Measurements from ENCODE around the gene PRAMEF11. TPM values are rescaled to one million over a fixed set of nuclear protein-coding genes. Genes with fewer than 3 reads are reported as not detected.

The PRAMEF11 gene
- total RNA-seq, 2 experiments from 2014 or later, result not detected

- H3K79me2 ChIP-seq (ENCODE audit: insufficient read depth, low read depth, low read length), result no peaks in the 10 kb centered on the region
- CTCF ChIA-PET (ENCODE audit: unreplicated experiment), result no interaction called here
- no peak for TF ChIP-seq CTCF (conservative IDR thresholded peaks at IDR 0.05; ENCODE audit: low read length)
- TF ChIP-seq EZH2phosphoT487 (IDR thresholded peaks at IDR 0.05; ENCODE audit: borderline replicate concordance, low read depth, low read length), result no peak
- no peak overlapping the region for H3K4me3 ChIP-seq (ENCODE audit: low read depth, low read length, poor library complexity, severe bottlenecking)
- H4K20me1 ChIP-seq (ENCODE audit: insufficient read depth, low read length), result no peaks in the 10 kb centered on the region
- H2AFZ ChIP-seq (ENCODE audit: low read length), result no peak overlapping the region
- no peaks in the 10 kb centered on the region for H3K9me2 ChIP-seq (ENCODE audit: insufficient read depth, low read length)
- BruUV-seq (replicated peaks), result no TSS peak
- H3K36me3 ChIP-seq (ENCODE audit: insufficient read depth, low read length), result no peaks in the 10 kb centered on the region
- H3K4me2 ChIP-seq (ENCODE audit: low read length), result no peak overlapping the region
- POLR2A ChIA-PET, result no interaction called here
- H3K9me3 ChIP-seq (ENCODE audit: low read length), result no peaks in the 10 kb centered on the region
- DNase-seq (ENCODE audit: low spot score), result no peak
- no peak overlapping the region for H3K27ac ChIP-seq (ENCODE audit: low read depth, low read length, poor library complexity, severe bottlenecking)
- H3K4me1 ChIP-seq (ENCODE audit: insufficient read depth, low read length, poor library complexity, severe bottlenecking), result no peaks in the 10 kb centered on the region
- intact Hi-C loops (cut with micrococcal nuclease; ENCODE audit: unreplicated experiment), result no loop called here
These were observed 53.1 kb downstream of the PRAMEF11 start for GRCh38 chr1:12778061-12778460.

- no peaks in the 10 kb centered on the region for H3K79me2 ChIP-seq (ENCODE audit: insufficient read depth, low read depth, low read length)
- no peak for TF ChIP-seq CTCF (conservative IDR thresholded peaks at IDR 0.05; ENCODE audit: low read length)
- TF ChIP-seq EZH2phosphoT487 (IDR thresholded peaks at IDR 0.05; ENCODE audit: borderline replicate concordance, low read depth, low read length), result no peak
- no peak overlapping the region for H2AFZ ChIP-seq (ENCODE audit: low read length)
- no TSS peak for BruUV-seq (replicated peaks)
- no peak overlapping the region for H3K4me2 ChIP-seq (ENCODE audit: low read length)
- no peaks in the 10 kb centered on the region for H3K4me1 ChIP-seq (ENCODE audit: insufficient read depth, low read length, poor library complexity, severe bottlenecking)
- H3K9me2 ChIP-seq (ENCODE audit: insufficient read depth, low read length), result no peaks in the 10 kb centered on the region
- no peak for DNase-seq (ENCODE audit: low spot score)
- CTCF ChIA-PET (ENCODE audit: unreplicated experiment), result no interaction called here
- POLR2A ChIA-PET, result no interaction called here
- no peak overlapping the region for H3K4me3 ChIP-seq (ENCODE audit: low read depth, low read length, poor library complexity, severe bottlenecking)
- H4K20me1 ChIP-seq (ENCODE audit: insufficient read depth, low read length), result no peaks in the 10 kb centered on the region
- intact Hi-C loops (cut with micrococcal nuclease; ENCODE audit: unreplicated experiment), result no loop called here
- H3K9me3 ChIP-seq (ENCODE audit: low read length), result no peaks in the 10 kb centered on the region
- H3K27ac ChIP-seq (ENCODE audit: low read depth, low read length, poor library complexity, severe bottlenecking), result no peak overlapping the region
- H3K36me3 ChIP-seq (ENCODE audit: insufficient read depth, low read length), result no peaks in the 10 kb centered on the region
These were observed 54.2 kb downstream of the PRAMEF11 start for GRCh38 chr1:12776801-12777557.

GRCh38 chr1:12775443-12775842, 55.8 kb downstream of the PRAMEF11 start:
- Histone ChIP-seq H3K27ac (ENCODE audit: low read depth, low read length, poor library complexity, severe bottlenecking) (no peak overlapping the region), H3K4me3 (ENCODE audit: low read depth, low read length, poor library complexity, severe bottlenecking) (no peak overlapping the region), H3K9me3 (ENCODE audit: low read length) (no peaks in the 10 kb centered on the region), H3K9me2 (ENCODE audit: insufficient read depth, low read length) (no peaks in the 10 kb centered on the region), H3K4me1 (ENCODE audit: insufficient read depth, low read length, poor library complexity, severe bottlenecking) (no peaks in the 10 kb centered on the region), H3K36me3 (ENCODE audit: insufficient read depth, low read length) (no peaks in the 10 kb centered on the region), H2AFZ (ENCODE audit: low read length) (no peak overlapping the region), H4K20me1 (ENCODE audit: insufficient read depth, low read length) (no peaks in the 10 kb centered on the region), H3K79me2 (ENCODE audit: insufficient read depth, low read depth, low read length) (no peaks in the 10 kb centered on the region), H3K4me2 (ENCODE audit: low read length) (no peak overlapping the region)
- intact Hi-C loops (cut with micrococcal nuclease; ENCODE audit: unreplicated experiment), result no loop called here
- CTCF ChIA-PET (ENCODE audit: unreplicated experiment), result no interaction called here
- TF ChIP-seq EZH2phosphoT487 (IDR thresholded peaks at IDR 0.05; ENCODE audit: borderline replicate concordance, low read depth, low read length), result no peak
- no peak for TF ChIP-seq CTCF (conservative IDR thresholded peaks at IDR 0.05; ENCODE audit: low read length)
- POLR2A ChIA-PET, result no interaction called here
- no peak for DNase-seq (ENCODE audit: low spot score)
- BruUV-seq (replicated peaks), result no TSS peak

All from OCI-LY7 (cell line).